Fibroblast of skin of abdomen (primary cell): ENCODE measurements around the gene TMEM229A.
"Not testable (repeated sequence)": the region's sequence is repeated elsewhere in the genome, so short reads cannot be mapped to it uniquely, and the experiment has no call there.

Experiments
- DNase-seq: peaks from one replicate; pipeline ENCODE4 v3.0.0-alpha.2; 2013

The TMEM229A gene

DNA sequence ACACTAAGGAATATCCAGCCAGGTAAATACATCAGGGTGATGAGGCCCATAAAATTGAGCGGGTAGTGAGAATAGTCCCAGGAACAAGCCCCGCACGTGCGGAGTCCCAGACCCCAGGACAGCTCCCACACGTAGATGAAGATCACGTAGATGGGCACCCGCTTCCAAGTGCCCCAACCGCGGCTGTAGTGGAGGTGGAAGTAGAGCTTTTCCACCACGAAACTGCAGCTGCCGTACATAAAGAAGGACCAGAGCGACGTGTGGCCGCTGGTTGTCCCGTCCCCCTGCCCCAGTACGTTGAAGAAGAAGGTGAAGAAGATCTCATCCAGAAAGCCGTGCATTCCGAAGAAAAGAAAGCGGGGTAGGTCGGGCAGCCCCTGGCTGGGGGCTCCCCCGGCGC, 948 bp downstream of the TMEM229A start:
- DNase-seq = no peak

GRCh38 chr7:124031406-124031805, 1.5 kb downstream of the TMEM229A start:
- DNase-seq = no peak

- DNase-seq = no peak
These were observed 1.9 kb downstream of the TMEM229A start for GRCh38 chr7:124030964-124031363.

- DNase-seq = no peak
These were observed 3.3 kb downstream of the TMEM229A start for GRCh38 chr7:124029396-124030188.

- DNase-seq = no peak
These were observed 5.6 kb downstream of the TMEM229A start for GRCh38 chr7:124027236-124027635.

- not testable (repeated sequence) for DNase-seq
These were observed 8.5 kb downstream of the TMEM229A start for GRCh38 chr7:124024329-124024728.

DNA sequence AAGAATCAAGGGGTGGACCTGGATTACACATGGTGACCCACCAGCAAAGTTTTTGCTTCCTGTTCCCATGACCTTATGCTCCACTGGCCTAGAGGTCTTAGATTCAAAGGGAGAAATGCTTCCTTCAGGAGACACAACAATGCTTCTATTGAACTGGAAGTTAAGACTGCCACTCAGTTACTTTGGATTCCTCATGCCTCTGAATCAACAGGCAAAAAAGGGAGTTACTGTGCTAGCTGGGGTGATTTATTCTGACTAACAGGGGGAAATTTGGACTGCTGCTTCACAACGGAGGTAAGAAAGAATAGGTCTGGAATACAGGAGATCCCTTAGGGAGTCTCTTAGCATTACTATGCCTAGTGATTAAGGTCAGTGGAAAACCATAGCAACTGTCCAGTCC, 10.3 kb downstream of the TMEM229A start:
- no peak for DNase-seq

DNA sequence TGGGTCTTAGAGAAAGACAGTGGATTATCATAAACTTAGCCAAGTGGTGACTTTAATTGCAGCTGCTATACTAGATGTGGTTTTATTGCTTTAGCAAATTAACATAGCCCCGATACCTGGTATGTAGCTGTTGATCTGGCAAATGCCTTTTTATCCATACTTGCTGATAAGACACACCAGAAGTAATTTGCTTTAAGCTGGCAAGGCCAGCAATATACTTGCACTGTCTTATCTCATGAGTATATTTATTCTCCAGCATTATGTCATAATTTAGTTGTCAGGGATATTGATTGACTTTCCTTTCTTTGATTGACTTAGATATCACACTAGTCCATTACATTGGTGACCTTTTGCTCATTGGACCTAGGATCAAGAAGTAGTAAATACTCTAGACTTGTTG, 12.8 kb downstream of the TMEM229A start:
- no peak for DNase-seq

- DNase-seq = no peak
These were observed 19.6 kb downstream of the TMEM229A start for GRCh38 chr7:124013306-124013705.

- no peak for DNase-seq
These were observed 20.0 kb downstream of the TMEM229A start for GRCh38 chr7:124012864-124013263.

DNA sequence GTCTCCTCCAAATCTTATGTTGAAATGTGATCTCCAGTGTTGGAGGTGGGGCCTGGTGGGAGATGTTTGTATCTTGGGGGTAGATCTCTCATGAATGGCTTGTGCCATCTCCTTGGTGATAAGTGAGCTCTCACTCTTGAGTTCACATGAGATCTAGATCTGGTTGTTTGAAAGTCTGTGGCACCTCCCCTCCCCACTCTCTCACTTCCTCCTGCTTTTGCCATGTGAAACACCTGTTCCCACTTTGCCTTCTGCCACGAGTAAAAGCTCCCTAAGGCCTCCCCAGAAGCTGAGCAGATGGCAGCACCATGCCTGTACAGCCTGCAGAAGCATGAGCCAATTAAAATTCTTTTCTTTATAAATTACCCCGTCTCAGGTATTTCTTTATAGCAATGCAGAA, 23.5 kb downstream of the TMEM229A start:
- no peak for DNase-seq

DNA sequence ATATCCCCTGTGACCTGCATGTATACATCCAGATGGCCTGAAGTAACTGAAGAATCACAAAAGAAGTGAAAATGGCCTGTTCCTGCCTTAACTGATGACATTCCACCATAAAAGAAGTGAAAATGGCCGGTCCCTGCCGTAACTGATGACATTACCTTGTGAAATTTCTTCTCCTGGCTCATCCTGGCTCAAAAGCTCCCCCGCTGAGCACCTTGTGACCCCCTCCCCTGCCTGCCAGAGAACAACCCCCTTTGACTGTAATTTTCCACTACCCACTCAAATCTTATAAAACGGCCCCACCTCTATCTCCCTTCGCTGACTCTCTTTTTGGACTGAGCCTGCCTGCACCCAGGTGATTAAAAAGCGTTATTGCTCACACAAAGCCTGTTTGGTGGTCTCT, 24.6 kb downstream of the TMEM229A start:
- not testable (repeated sequence) for DNase-seq

DNA sequence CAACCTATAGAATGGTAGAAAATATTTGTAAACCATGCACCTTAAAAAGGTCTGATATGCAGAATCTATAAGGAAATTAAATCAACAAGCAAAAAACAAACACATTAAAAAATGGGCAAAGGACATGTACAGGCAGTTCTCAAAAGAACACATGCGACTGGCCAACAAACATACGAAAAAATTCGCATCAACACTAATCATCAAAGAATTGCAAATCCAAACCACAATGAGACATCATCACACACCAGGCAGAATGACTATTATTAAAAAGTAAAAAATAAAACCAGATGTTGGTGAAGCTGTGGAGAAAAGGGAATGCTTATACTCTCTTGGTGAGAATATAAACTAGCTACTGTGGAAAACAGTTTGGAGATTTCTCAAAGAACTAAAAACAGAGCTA, 33.2 kb downstream of the TMEM229A start:
- no peak for DNase-seq

- DNase-seq = no peak
These were observed 33.9 kb downstream of the TMEM229A start for GRCh38 chr7:123998921-123999320.

DNA sequence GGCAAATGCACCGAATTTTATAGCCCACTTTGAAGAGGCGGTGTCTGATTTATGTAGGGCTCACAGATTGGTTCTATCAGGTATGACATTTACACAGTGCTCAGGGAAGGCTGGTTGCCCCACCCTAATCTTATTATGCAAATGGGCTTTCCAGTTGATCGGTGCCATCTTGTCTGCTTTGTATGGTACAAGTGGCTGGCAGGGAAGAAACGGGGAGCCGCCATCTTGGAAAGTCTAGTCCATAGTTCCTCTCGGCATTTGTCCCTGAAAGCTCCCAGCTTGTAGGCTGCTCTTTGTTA, 36.6 kb downstream of the TMEM229A start:
- DNase-seq = no peak

GRCh38 chr7:123995617-123996326, 37.1 kb downstream of the TMEM229A start:
- no peak for DNase-seq

DNA sequence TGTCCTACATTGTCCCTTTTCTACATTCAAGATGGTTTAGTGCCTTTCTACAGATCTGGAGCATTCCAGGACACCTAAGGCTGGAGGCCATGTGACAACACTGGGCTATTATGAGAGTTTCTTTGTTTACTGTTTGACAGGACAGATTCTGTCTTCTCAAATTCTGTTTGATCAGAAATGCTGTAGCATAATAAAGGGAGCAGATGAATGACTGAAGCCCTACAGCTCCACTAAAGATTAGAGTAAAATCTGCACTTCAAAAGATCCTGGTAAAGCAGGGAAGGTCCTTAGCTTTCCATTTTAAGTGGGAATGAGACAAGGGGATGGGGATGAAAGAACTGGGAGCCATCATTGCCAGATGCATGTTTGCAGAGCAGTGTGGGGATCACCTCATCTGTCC, 38.4 kb downstream of the TMEM229A start:
- DNase-seq = no peak

DNA sequence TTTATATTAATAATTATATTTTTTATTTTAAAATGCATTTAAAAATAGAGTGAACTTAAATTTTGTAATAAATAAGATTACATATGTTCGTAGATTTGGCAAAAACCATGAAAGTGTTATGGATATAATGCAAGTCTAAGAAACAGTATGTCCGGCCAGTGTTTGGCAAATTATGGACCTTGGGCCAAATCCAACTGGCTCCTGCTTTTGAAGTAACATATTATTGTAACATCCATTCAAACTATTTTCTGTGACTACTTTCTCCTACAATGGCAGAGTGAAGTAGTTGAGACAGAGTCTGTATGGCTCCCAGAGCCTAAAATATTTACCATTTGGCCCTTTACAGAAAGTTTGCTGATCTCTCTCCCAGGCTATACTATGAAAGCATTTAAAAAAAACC, 38.9 kb downstream of the TMEM229A start:
- no peak for DNase-seq

GRCh38 chr7:123992913-123993518, 39.9 kb downstream of the TMEM229A start:
- DNase-seq = no peak

DNA sequence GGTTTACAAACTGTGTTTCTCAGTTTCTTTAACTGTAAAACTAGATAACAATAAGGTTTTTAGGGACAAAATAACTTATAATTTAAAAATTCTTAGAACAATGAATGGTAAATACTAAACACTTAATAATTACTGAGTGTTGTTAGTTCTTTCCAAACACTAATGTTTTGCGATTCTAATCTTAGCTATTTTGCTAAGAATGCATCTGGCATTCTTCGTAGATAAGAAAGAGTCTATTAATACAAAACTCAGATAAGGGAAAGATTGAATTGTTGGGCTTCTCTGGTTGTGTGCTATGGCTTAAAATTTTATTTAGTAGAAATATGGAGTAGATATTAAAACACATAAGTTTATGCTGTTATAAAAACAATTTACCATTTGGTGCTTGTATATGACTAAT, 45.4 kb downstream of the TMEM229A start:
- no peak for DNase-seq
